Measurements from ENCODE around the gene RBM25. TPM values are rescaled to one million over a fixed set of nuclear protein-coding genes. Genes with fewer than 3 reads are reported as not detected.

RBM25 gene
- total RNA-seq, 3 donors from 2014 or later, result 69.9 to 90.6 (median 76.4) TPM

DNA sequence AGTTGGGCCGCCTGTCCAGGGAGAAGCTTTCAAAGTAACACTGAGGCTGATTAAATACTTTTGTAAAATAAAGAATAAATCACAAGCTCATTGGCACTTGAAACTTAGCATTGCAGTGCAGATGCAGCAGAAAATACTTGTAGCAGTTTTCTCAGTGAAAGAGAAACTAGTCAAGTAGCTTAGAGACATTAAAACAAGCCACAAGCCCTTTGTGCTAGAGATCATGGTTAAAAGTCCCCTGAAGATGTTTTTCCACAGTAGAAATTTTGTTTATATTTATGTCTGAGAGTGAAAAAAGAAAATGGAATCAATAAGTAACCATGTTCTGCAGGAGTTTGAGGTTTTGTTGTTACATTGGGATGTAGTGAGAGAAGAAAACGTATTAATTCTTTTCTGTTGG, 83.9 kb downstream of the RBM25 start:
- H3K4me1 ChIP-seq, result peaks cover 0 to 16% of the 10 kb centered on the region in 2 donors
- no peaks in the 10 kb centered on the region for H3K27me3 ChIP-seq
- H3K36me3 ChIP-seq, result no peaks in the 10 kb centered on the region
- no peaks in the 10 kb centered on the region for H3K9me3 ChIP-seq
- H3K27ac ChIP-seq, result no peak overlapping the region
- no peak for TF ChIP-seq POLR2AphosphoS5 (IDR thresholded peaks at IDR 0.05)
- no peak for TF ChIP-seq POLR2A (IDR thresholded peaks at IDR 0.05)
- TF ChIP-seq, protein P1, sequence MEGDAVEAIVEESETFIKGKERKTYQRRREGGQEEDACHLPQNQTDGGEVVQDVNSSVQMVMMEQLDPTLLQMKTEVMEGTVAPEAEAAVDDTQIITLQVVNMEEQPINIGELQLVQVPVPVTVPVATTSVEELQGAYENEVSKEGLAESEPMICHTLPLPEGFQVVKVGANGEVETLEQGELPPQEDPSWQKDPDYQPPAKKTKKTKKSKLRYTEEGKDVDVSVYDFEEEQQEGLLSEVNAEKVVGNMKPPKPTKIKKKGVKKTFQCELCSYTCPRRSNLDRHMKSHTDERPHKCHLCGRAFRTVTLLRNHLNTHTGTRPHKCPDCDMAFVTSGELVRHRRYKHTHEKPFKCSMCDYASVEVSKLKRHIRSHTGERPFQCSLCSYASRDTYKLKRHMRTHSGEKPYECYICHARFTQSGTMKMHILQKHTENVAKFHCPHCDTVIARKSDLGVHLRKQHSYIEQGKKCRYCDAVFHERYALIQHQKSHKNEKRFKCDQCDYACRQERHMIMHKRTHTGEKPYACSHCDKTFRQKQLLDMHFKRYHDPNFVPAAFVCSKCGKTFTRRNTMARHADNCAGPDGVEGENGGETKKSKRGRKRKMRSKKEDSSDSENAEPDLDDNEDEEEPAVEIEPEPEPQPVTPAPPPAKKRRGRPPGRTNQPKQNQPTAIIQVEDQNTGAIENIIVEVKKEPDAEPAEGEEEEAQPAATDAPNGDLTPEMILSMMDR (IDR thresholded peaks at IDR 0.05), result no peak
- intact Hi-C loops (cut with DNase I; ENCODE audit: low total_unique reads), result no loop called here
- no peak for DNase-seq (ENCODE audit: low spot score in 2 of 2)
- no peak overlapping the region for H3K4me3 ChIP-seq

DNA sequence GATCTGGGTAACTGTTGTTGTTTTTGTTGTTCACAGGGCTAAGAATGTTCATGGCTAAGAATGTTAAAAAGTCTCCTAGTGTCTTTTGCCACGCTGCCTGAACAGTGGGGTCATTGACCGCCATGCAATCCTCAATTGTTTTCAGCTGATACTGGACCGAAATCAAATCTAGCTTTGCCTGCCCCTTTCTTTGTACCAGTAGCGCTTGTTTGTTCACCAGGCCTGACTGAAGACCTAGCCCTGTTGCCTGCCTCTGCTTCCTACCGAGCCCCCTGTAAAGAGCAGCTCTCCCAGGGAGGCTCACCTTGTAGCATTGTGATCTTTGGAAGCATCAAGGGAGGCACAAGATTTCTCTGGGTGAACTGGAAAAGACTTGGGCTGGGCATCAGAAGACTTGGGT, 84.7 kb downstream of the RBM25 start:
- no peaks in the 10 kb centered on the region for H3K27me3 ChIP-seq
- no peak overlapping the region for H3K27ac ChIP-seq
- H3K4me3 ChIP-seq, result no peak overlapping the region
- DNase-seq (ENCODE audit: low spot score in 2 of 2), result no peak
- no peaks in the 10 kb centered on the region for H3K9me3 ChIP-seq
- H3K4me1 ChIP-seq, result peaks cover 0 to 9% of the 10 kb centered on the region in 2 donors
- H3K36me3 ChIP-seq, result peaks cover 3% of the 10 kb centered on the region
- intact Hi-C loops (cut with DNase I; ENCODE audit: low total_unique reads), result no loop called here
- TF ChIP-seq POLR2AphosphoS5 (IDR thresholded peaks at IDR 0.05) (no peak), POLR2A (IDR thresholded peaks at IDR 0.05) (no peak)
- TF ChIP-seq, protein P1 (IDR thresholded peaks at IDR 0.05), result no peak

DNA sequence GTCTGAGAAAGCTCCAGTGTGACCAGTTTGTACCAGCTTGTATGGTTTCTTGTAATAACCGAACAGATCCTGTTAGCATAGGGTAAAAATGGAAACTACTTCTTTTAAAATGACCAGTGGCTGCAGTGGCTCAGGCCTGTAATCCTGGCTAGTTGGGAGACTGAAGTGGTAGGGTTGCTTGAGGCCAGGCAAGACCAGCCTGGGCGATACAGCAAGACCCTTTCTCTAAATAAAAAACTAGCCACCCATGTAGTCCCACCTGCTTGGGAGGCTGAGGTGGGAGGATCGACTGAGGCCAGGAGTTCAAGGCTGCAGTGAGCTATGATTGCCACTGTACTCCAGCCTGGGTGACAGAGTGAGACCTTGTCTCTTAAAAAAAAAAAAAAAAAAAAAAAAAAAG, 85.3 kb downstream of the RBM25 start:
- H3K27ac ChIP-seq, result no peak overlapping the region
- H3K36me3 ChIP-seq, result peaks cover 6% of the 10 kb centered on the region
- intact Hi-C loops (cut with DNase I; ENCODE audit: low total_unique reads), result no loop called here
- TF ChIP-seq POLR2AphosphoS5 (IDR thresholded peaks at IDR 0.05) (no peak), POLR2A (IDR thresholded peaks at IDR 0.05) (no peak)
- TF ChIP-seq, protein P1 (IDR thresholded peaks at IDR 0.05), result no peak
- no peaks in the 10 kb centered on the region for H3K27me3 ChIP-seq
- H3K4me1 ChIP-seq, result peaks cover 0 to 9% of the 10 kb centered on the region in 2 donors
- no peak for DNase-seq (ENCODE audit: low spot score in 2 of 2)
- H3K9me3 ChIP-seq, result no peaks in the 10 kb centered on the region
- H3K4me3 ChIP-seq, result no peak overlapping the region

DNA sequence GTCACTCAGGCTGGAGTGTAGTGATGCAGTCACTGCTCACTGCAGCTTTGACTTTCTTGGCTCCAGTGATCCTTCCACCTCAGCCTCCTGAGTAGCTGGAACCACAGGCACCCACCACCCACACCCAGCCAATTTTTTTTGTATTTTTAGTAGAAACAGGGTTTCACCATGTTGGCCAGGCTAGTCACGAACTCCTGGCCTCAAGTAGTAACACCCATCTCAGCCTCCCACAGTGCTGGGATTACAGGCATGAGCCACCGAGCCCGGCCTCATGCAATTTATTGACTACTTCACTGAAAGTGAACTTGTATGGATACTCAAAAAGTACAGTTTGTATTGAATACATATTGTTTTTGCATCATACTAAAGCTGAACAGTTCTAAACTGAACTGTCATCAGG, 87.0 kb downstream of the RBM25 start:
- intact Hi-C loops (cut with DNase I; ENCODE audit: low total_unique reads), result no loop called here
- Histone ChIP-seq H3K9me3 (no peaks in the 10 kb centered on the region), H3K4me1 (peaks cover 0 to 9% of the 10 kb centered on the region in 2 donors), H3K4me3 (no peak overlapping the region), H3K27ac (no peak overlapping the region), H3K36me3 (peaks cover 6% of the 10 kb centered on the region), H3K27me3 (no peaks in the 10 kb centered on the region)
- TF ChIP-seq POLR2AphosphoS5 (IDR thresholded peaks at IDR 0.05) (no peak), POLR2A (IDR thresholded peaks at IDR 0.05) (no peak)
- TF ChIP-seq, protein P1 (IDR thresholded peaks at IDR 0.05), result no peak
- no peak for DNase-seq (ENCODE audit: low spot score in 2 of 2)

DNA sequence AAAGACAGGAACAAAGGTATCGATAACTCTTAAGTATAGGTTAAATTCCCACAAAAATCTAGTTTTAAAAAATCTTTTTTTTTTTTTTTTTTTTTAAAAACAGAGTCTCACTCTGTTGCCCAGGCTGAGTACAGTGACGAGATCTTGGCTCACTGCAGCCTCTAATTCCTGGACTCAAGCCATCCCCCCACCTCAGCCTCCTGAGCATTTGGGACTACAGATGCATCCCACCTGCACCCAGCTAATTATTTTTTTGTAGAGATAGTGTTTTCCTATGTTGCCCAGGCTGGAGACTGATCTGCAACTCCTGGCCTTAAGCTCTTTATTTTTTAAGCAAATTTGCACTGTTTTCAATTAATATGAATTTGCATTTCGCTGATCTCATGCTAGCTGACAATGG, 87.8 kb downstream of the RBM25 start:
- no peak overlapping the region for H3K27ac ChIP-seq
- H3K4me3 ChIP-seq, result no peak overlapping the region
- intact Hi-C loops (cut with DNase I; ENCODE audit: low total_unique reads), result no loop called here
- H3K4me1 ChIP-seq, result peaks cover 0 to 9% of the 10 kb centered on the region in 2 donors
- DNase-seq (ENCODE audit: low spot score in 2 of 2), result no peak
- no peak for TF ChIP-seq POLR2AphosphoS5 (IDR thresholded peaks at IDR 0.05)
- TF ChIP-seq, protein P1 (IDR thresholded peaks at IDR 0.05), result no peak
- no peak for TF ChIP-seq POLR2A (IDR thresholded peaks at IDR 0.05)
- H3K27me3 ChIP-seq, result no peaks in the 10 kb centered on the region
- H3K9me3 ChIP-seq, result no peaks in the 10 kb centered on the region
- peaks cover 6% of the 10 kb centered on the region for H3K36me3 ChIP-seq
